ENCODE results near the gene PPP6R2.

Gene PPP6R2

GRCh38 chr22:50489363-50490243, 146.5 kb downstream of the PPP6R2 start:
- no peak for DNase-seq

- no peak for DNase-seq
Observed at GRCh38 chr22:50490531-50491308, 147.6 kb downstream of the PPP6R2 start.
